A549 (cell line): Measurements from ENCODE around the gene SPRYD4. TPM values are rescaled to one million over a fixed set of nuclear protein-coding genes. Genes with fewer than 3 reads are reported as not detected.

Experiments
- ATAC-seq, 2 experiments: fragments of 200-7000 bp in 1 of 2; fragments of >200 bp in 1 of 2; cut with Nextera tagmentation in 1 of 2; cut with Tn5 transposase in 1 of 2; 3 replicates each; pipeline versions ENCODE4 v1.8.0 to v1.9.1; 2018 to 2020; ENCODE audit warnings: mild to moderate bottlenecking in 1 of 2, moderate library complexity in 1 of 2
- CTCF ChIA-PET: fragments of 300-600 bp; sonication (Branson Sonifier 250); formaldehyde crosslinking; extraction: SDS; loops from one replicate; lab custom pipeline; 2021; ENCODE audit warnings: antibody characterized with exemption, inconsistent platforms; lab: Yijun Ruan, JAX
- POLR2A ChIA-PET: fragments of 350-600 bp; formaldehyde crosslinking; extraction: SDS; loops from one replicate; lab custom pipeline; 2021; ENCODE audit warnings: antibody characterized with exemption, inconsistent platforms; lab: Yijun Ruan, JAX
- DNase-seq, 2 experiments: peaks; one replicate each; pipeline versions ENCODE4 v3.0.0 to v3.0.0-alpha.2; 2011 to 2016; ENCODE audit warnings: low read depth in 1 of 2, low spot score in 1 of 2
- FAIRE-seq: peaks from 2 replicates; lab custom pipeline; 2011; peaks lifted over from hg19 to GRCh38; lab: Jason Lieb, UNC
- H3K27ac ChIP-seq, 2 experiments: fragments of >200 bp; sonication (Bioruptor Twin); formaldehyde crosslinking; 3 replicates each; pipeline ENCODE4 v1.5.1; 2016 to 2017
- H3K4me1 ChIP-seq: fragments of >200 bp; sonication (Bioruptor Twin); formaldehyde crosslinking; 3 replicates; pipeline ENCODE4 v1.6.1; 2016
- H3K4me2 ChIP-seq: fragments of >200 bp; sonication (Bioruptor Twin); formaldehyde crosslinking; 3 replicates; pipeline ENCODE4 v1.6.1; 2016
- H3K4me3 ChIP-seq: fragments of >200 bp; sonication (Bioruptor Twin); formaldehyde crosslinking; 3 replicates; pipeline ENCODE4 v1.5.1; 2016
- H3K9me3 ChIP-seq: fragments of >200 bp; sonication (Bioruptor Twin); formaldehyde crosslinking; 3 replicates; pipeline ENCODE4 v1.6.1; 2016
- CEBPB ChIP-seq, 2 experiments: fragments of >200 bp in 1 of 2; sonication (Bioruptor Twin) in 1 of 2; formaldehyde crosslinking in 1 of 2; IDR thresholded peaks; 2 replicates each; pipeline ENCODE4 v1.6.1; 2012 to 2016
- EHMT2 ChIP-seq: fragments of 200-600 bp; sonication (generic); IDR thresholded peaks from 2 replicates; pipeline ENCODE4 v1.6.1; 2016; ENCODE audit warnings: antibody characterized with exemption, low read depth, mild to moderate bottlenecking, moderate library complexity
- HOXB13 ChIP-seq: fragments of 250-450 bp; sonication (Bioruptor Pico); IDR thresholded peaks from 2 replicates; pipeline ENCODE4 v1.5.0; 2020; ENCODE audit warnings: low read depth, mild to moderate bottlenecking, moderate library complexity
- JUN ChIP-seq, 2 experiments: fragments of >200 bp; sonication (Bioruptor Twin); formaldehyde crosslinking; IDR thresholded peaks; 2 replicates in 1 of 2; 3 replicates in 1 of 2; pipeline ENCODE4 v1.6.1; 2016 to 2017
- KDM1A ChIP-seq: fragments of 200-600 bp; sonication (generic); IDR thresholded peaks from 2 replicates; pipeline ENCODE4 v1.6.1; 2016; ENCODE audit warnings: low read depth, mild to moderate bottlenecking
- NFE2L2 ChIP-seq: fragments of 150-350 bp; conservative IDR thresholded peaks from 2 replicates; pipeline ENCODE4 v1.6.1; 2014; ENCODE audit warnings: low read length
- NPAS2 ChIP-seq: fragments of 250-450 bp; sonication (Bioruptor Pico); IDR thresholded peaks from 2 replicates; pipeline ENCODE4 v1.8.0; 2022; ENCODE audit warnings: mild to moderate bottlenecking, moderate library complexity, borderline replicate concordance
- POLR2A ChIP-seq: IDR thresholded peaks from 2 replicates; pipeline ENCODE4 v1.6.1; 2012; ENCODE audit warnings: mild to moderate bottlenecking, low read length
- POLR2AphosphoS2 ChIP-seq: conservative IDR thresholded peaks from 2 replicates; pipeline ENCODE4 v1.6.1; 2012; ENCODE audit warnings: low read length, improper control_type of control experiment, inconsistent platforms
- RAD21 ChIP-seq, 2 experiments: fragments of >200 bp in 1 of 2; sonication (Bioruptor Twin) in 1 of 2; formaldehyde crosslinking in 1 of 2; IDR thresholded peaks in 1 of 2; conservative IDR thresholded peaks in 1 of 2; 2 replicates in 1 of 2; 3 replicates in 1 of 2; pipeline ENCODE4 v1.6.1; 2012 to 2018; ENCODE audit warnings: inconsistent platforms in 1 of 2
- RNF2 ChIP-seq: fragments of 200-600 bp; sonication (generic); IDR thresholded peaks from 2 replicates; pipeline ENCODE4 v1.6.1; 2016; ENCODE audit warnings: low read depth, mild to moderate bottlenecking, antibody characterized with exemption, moderate library complexity, borderline replicate concordance
- TFCP2L1 ChIP-seq: fragments of 250-450 bp; sonication (Bioruptor Pico); IDR thresholded peaks from 2 replicates; pipeline ENCODE4 v1.5.0; 2021; ENCODE audit warnings: mild to moderate bottlenecking
- ZFP36 ChIP-seq: fragments of 450-650 bp; IDR thresholded peaks from 2 replicates; pipeline ENCODE4 v1.6.1; 2014; ENCODE audit warnings: borderline replicate concordance; ENCODE audit not compliant: partially characterized antibody
- WGBS: methylation state at CpG from one replicate; pipeline ENCODE4 v1.1.6; 2017; ENCODE audit errors: missing lambda C conversion rate; 5-methylcytosine and 5-hydroxymethylcytosine counted together
- polyA plus RNA-seq, 4 experiments: library from polyadenylated mRNA; depleted of rRNA in 3 of 4; stranded (reverse); fragments of >200 nt; fragmentation: RNase III in 1 of 4; extraction: RNeasy Plus Mini Kit Qiagen cat#74134 plus additional on column Dnase treatment in 1 of 4; gene quantifications; 2 replicates in 3 of 4; 3 replicates in 1 of 4; pipeline ENCODE4 v1.2.3, GENCODE V29; 2011 to 2017
- TF ChIP-seq, protein P1 (sequence below): IDR thresholded peaks from 2 replicates; pipeline ENCODE4 v1.6.1; 2012; ENCODE audit warnings: low read depth, borderline replicate concordance
- TF ChIP-seq, protein P2 (sequence below): fragments of 200-600 bp; sonication (generic); IDR thresholded peaks from 2 replicates; pipeline ENCODE4 v1.6.1; 2016; ENCODE audit warnings: antibody characterized with exemption, mild to moderate bottlenecking, moderate library complexity
- TF ChIP-seq, protein P3 (sequence below): fragments of >200 bp; sonication (Bioruptor Twin); formaldehyde crosslinking; IDR thresholded peaks from 3 replicates; pipeline ENCODE4 v1.5.1; 2016
- TF ChIP-seq, protein P4 (sequence below): fragments of 250-450 bp; sonication (Bioruptor Pico); IDR thresholded peaks from 2 replicates; pipeline ENCODE4 v1.5.0; 2020; ENCODE audit warnings: low read depth, mild to moderate bottlenecking, moderate library complexity
- TF ChIP-seq, protein P5 (sequence below): IDR thresholded peaks from 2 replicates; pipeline ENCODE4 v1.6.1; 2012
- TF ChIP-seq, protein P6 (sequence below): fragments of >200 bp; sonication (Bioruptor Twin); formaldehyde crosslinking; IDR thresholded peaks from 2 replicates; pipeline ENCODE4 v1.6.1; 2016

Gene SPRYD4
- polyA plus RNA-seq, 2 of the 4 experiments (the other 2 are of a cell fraction): 2.2 to 3.5 TPM

DNA sequence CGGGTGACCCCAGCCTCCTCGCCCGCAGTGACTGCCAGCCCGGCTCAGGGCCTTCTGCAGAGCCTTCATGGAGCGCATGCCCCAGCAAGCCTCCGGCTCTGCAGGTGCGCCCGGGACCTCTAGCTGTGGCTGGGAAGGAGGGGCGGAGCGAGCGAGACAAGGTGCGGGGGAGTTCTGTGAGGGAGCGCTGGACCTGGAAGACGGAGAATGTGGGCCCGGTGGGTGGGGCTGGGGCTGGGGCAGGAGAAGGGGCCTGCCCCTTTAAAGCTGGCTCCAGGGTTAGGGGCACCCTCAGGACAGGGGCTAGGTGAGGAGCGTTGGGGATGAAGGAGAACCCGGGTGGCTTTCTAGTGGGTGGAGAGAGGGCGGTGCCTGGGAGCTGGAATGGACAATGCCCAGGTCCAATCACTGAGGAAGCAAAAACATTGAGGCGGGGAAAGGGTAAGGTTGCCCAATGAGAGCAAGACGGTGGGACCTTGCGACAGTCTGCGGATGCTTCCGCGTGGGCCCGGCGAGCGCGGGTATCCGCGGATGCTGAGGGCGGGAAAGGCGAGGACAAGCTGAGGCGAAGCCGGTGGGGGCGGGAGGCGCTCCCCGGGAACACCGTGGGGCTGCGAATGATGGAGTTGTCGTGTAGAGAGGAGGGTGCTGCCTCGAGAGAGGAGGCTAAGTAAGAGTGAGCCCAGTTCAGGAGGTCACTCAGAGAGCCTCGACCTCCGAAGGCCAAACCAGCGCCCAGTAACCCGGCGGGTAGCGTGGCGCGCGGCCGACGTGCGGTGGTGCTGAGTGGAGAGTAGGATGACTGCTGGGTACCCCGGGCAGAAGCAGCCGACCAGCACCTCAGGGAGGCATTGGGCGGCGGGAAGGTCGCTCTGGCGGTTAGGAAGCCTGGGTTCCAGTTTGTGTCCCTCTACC, 19.9 kb downstream of the SPRYD4 start, which contains the start of gene GLS2:
GLS2 (minus strand) TSS at position 121 of the 915 bp plus-strand sequence; CDS start at position 78, 43 bp downstream.
- ChIA-PET POLR2A (no interaction called here), CTCF (interaction anchor here (0.5 to 4.6 kb wide), 5 partner anchors 9 to 48 kb away, joined by 3 to 19 read pairs (median 4); partner anchors contain the start of gene SPRYD4)
- Histone ChIP-seq H3K4me1 (peaks cover 17% of the 10 kb centered on the region), H3K9me3 (no peaks in the 10 kb centered on the region), H3K4me2 (peak within 1 kb of the TSS; percentile 70), H3K4me3 (peak within 1 kb of the TSS; percentile 35), H3K27ac (peak within 1 kb of the TSS; percentile 8 to 19; a peak in 3 of 6 replicates)
- ATAC-seq (peak; percentile 85 to 93), DNase-seq (peak; percentile 69 to 75), FAIRE-seq (no peak)
- 45% methylated on average over 52 of the region's 59 CpGs for WGBS
- TF ChIP-seq, protein P1, sequence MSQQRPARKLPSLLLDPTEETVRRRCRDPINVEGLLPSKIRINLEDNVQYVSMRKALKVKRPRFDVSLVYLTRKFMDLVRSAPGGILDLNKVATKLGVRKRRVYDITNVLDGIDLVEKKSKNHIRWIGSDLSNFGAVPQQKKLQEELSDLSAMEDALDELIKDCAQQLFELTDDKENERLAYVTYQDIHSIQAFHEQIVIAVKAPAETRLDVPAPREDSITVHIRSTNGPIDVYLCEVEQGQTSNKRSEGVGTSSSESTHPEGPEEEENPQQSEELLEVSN: peak; percentile 99
- TF ChIP-seq NFE2L2 (no peak), NPAS2 (CRISPR knock-in tag) (no peak), CEBPB (IDR thresholded peaks at IDR 0.05) (peak in 1 of 2 experiments; percentile 47; a peak in 1 of 4 replicates), POLR2A (peak; percentile 10; the same call in 1 of the 2 replicates), RNF2 (no peak), HOXB13 (CRISPR knock-in tag) (no peak), EHMT2 (no peak)
- TF ChIP-seq, protein P2, sequence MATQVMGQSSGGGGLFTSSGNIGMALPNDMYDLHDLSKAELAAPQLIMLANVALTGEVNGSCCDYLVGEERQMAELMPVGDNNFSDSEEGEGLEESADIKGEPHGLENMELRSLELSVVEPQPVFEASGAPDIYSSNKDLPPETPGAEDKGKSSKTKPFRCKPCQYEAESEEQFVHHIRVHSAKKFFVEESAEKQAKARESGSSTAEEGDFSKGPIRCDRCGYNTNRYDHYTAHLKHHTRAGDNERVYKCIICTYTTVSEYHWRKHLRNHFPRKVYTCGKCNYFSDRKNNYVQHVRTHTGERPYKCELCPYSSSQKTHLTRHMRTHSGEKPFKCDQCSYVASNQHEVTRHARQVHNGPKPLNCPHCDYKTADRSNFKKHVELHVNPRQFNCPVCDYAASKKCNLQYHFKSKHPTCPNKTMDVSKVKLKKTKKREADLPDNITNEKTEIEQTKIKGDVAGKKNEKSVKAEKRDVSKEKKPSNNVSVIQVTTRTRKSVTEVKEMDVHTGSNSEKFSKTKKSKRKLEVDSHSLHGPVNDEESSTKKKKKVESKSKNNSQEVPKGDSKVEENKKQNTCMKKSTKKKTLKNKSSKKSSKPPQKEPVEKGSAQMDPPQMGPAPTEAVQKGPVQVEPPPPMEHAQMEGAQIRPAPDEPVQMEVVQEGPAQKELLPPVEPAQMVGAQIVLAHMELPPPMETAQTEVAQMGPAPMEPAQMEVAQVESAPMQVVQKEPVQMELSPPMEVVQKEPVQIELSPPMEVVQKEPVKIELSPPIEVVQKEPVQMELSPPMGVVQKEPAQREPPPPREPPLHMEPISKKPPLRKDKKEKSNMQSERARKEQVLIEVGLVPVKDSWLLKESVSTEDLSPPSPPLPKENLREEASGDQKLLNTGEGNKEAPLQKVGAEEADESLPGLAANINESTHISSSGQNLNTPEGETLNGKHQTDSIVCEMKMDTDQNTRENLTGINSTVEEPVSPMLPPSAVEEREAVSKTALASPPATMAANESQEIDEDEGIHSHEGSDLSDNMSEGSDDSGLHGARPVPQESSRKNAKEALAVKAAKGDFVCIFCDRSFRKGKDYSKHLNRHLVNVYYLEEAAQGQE: no peak
- TF ChIP-seq, protein P3, sequence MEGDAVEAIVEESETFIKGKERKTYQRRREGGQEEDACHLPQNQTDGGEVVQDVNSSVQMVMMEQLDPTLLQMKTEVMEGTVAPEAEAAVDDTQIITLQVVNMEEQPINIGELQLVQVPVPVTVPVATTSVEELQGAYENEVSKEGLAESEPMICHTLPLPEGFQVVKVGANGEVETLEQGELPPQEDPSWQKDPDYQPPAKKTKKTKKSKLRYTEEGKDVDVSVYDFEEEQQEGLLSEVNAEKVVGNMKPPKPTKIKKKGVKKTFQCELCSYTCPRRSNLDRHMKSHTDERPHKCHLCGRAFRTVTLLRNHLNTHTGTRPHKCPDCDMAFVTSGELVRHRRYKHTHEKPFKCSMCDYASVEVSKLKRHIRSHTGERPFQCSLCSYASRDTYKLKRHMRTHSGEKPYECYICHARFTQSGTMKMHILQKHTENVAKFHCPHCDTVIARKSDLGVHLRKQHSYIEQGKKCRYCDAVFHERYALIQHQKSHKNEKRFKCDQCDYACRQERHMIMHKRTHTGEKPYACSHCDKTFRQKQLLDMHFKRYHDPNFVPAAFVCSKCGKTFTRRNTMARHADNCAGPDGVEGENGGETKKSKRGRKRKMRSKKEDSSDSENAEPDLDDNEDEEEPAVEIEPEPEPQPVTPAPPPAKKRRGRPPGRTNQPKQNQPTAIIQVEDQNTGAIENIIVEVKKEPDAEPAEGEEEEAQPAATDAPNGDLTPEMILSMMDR: no peak
- TF ChIP-seq, protein P4, sequence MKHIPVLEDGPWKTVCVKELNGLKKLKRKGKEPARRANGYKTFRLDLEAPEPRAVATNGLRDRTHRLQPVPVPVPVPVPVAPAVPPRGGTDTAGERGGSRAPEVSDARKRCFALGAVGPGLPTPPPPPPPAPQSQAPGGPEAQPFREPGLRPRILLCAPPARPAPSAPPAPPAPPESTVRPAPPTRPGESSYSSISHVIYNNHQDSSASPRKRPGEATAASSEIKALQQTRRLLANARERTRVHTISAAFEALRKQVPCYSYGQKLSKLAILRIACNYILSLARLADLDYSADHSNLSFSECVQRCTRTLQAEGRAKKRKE (CRISPR knock-in tag): no peak
- TF ChIP-seq, protein P5, sequence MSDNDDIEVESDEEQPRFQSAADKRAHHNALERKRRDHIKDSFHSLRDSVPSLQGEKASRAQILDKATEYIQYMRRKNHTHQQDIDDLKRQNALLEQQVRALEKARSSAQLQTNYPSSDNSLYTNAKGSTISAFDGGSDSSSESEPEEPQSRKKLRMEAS: peak; percentile 98
- TF ChIP-seq, protein P6, sequence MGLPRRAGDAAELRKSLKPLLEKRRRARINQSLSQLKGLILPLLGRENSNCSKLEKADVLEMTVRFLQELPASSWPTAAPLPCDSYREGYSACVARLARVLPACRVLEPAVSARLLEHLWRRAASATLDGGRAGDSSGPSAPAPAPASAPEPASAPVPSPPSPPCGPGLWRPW: no peak

DNA sequence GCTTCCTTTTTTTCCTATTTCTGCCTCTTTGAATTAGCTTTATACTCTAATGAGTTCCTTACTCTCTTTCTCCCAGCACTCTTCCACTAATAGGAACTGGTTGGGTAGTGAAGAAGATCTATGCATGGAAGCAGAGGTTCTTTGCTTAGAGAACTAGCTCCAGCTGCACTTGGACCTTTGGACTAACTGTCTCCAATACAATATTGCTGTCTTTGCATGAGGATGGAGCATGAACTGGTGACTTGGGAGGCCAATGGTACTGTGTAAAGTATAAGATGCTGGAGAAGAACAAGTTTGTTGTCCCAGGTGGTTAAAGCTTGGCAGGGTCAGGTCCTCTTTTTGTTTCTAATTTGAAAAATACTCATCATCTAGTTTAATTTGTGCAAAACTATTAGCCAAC, 22.0 kb downstream of the SPRYD4 start:
- no peak for DNase-seq
- no peaks in the 10 kb centered on the region for H3K9me3 ChIP-seq
- H3K27ac ChIP-seq: no peak overlapping the region
- CTCF ChIA-PET: interaction anchor here (0.7 to 4.6 kb wide), 9 partner anchors 9 to 752 kb away, joined by 3 to 19 read pairs (median 4); partner anchors contain the start of genes ANKRD52 and SMARCC2
- H3K4me3 ChIP-seq: no peak overlapping the region
- H3K4me1 ChIP-seq: peaks cover 23% of the 10 kb centered on the region
- TF ChIP-seq JUN (IDR thresholded peaks at IDR 0.05) (no peak), KDM1A (no peak), POLR2AphosphoS2 (no peak), ZFP36 (no peak), TFCP2L1 (CRISPR knock-in tag) (no peak), RAD21 (conservative IDR thresholded peaks at IDR 0.05 in 1 of 2, IDR thresholded peaks at IDR 0.05 in 1 of 2) (no peak)
- TF ChIP-seq, protein P4 (CRISPR knock-in tag): no peak
- TF ChIP-seq, all 56 proteins: peak for 0
- POLR2A ChIA-PET: no interaction called here
- no peak overlapping the region for H3K4me2 ChIP-seq
- FAIRE-seq (no peak), ATAC-seq (no peak)
